Astrocyte (in vitro differentiated cells and primary cell): ENCODE measurements around the gene CREB5. TPM values are rescaled to one million over a fixed set of nuclear protein-coding genes. Genes with fewer than 3 reads are reported as not detected.

Experiments used
- DNase-seq: peaks from one replicate; pipeline ENCODE4 v3.0.0-alpha.2; 2010; ENCODE audit warnings: low read depth
- FAIRE-seq: peaks from 2 replicates; lab custom pipeline; 2011; peaks lifted over from hg19 to GRCh38; lab: Jason Lieb, UNC
- H2AFZ ChIP-seq: 2 replicates; pipeline ENCODE4 v1.6.0; 2012; ENCODE audit warnings: low read depth, low read length, inconsistent platforms
- H3K27ac ChIP-seq: 2 replicates; pipeline ENCODE4 v1.5.1; 2011; ENCODE audit warnings: low read depth, low read length, inconsistent platforms
- H3K27me3 ChIP-seq: 2 replicates; pipeline ENCODE4 v1.6.0; 2011; ENCODE audit warnings: low read length, inconsistent platforms; ENCODE audit not compliant: insufficient read depth
- H3K36me3 ChIP-seq: 2 replicates; pipeline ENCODE4 v1.5.1; 2011; ENCODE audit warnings: low read length, inconsistent platforms; ENCODE audit not compliant: insufficient read depth
- H3K4me1 ChIP-seq: 2 replicates; pipeline ENCODE4 v1.5.1; 2011; ENCODE audit warnings: low read length, inconsistent platforms; ENCODE audit not compliant: insufficient read depth
- H3K4me2 ChIP-seq: 2 replicates; pipeline ENCODE4 v1.6.0; 2012; ENCODE audit warnings: low read length, inconsistent platforms
- H3K4me3 ChIP-seq: 2 replicates; pipeline ENCODE4 v1.5.1; 2011; ENCODE audit warnings: low read depth, mild to moderate bottlenecking, low read length, inconsistent platforms; ENCODE audit not compliant: insufficient read depth
- H3K79me2 ChIP-seq: 2 replicates; pipeline ENCODE4 v1.6.0; 2012; ENCODE audit warnings: mild to moderate bottlenecking, low read length, inconsistent platforms; ENCODE audit not compliant: insufficient read depth
- H3K9ac ChIP-seq: 2 replicates; pipeline ENCODE4 v1.6.0; 2012; ENCODE audit warnings: mild to moderate bottlenecking, low read length, inconsistent platforms
- H3K9me3 ChIP-seq: 2 replicates; pipeline ENCODE4 v1.5.1; 2012; ENCODE audit warnings: low read depth, mild to moderate bottlenecking, low read length, inconsistent platforms; ENCODE audit not compliant: insufficient read depth
- H4K20me1 ChIP-seq: 2 replicates; pipeline ENCODE4 v1.6.0; 2012; ENCODE audit warnings: low read length, inconsistent platforms; ENCODE audit not compliant: insufficient read depth
- H3K27ac Mint-ChIP-seq: one replicate; pipeline ENCODE4 v1.8.0; 2021; ENCODE audit warnings: mild to moderate bottlenecking, mixed read lengths; ENCODE audit not compliant: unreplicated experiment
- H3K27me3 Mint-ChIP-seq: one replicate; pipeline ENCODE4 v1.8.0; 2021; ENCODE audit warnings: low read depth, mixed read lengths; ENCODE audit not compliant: unreplicated experiment
- H3K36me3 Mint-ChIP-seq: one replicate; pipeline ENCODE4 v1.8.0; 2021; ENCODE audit warnings: low read depth, mixed read lengths; ENCODE audit not compliant: unreplicated experiment
- H3K4me1 Mint-ChIP-seq: one replicate; pipeline ENCODE4 v1.8.0; 2021; ENCODE audit warnings: low read depth, mixed read lengths; ENCODE audit not compliant: unreplicated experiment
- H3K4me3 Mint-ChIP-seq: one replicate; pipeline ENCODE4 v1.8.0; 2021; ENCODE audit warnings: mild to moderate bottlenecking, moderate library complexity, mixed read lengths; ENCODE audit not compliant: unreplicated experiment
- H3K9me3 Mint-ChIP-seq: one replicate; pipeline ENCODE4 v1.8.0; 2021; ENCODE audit warnings: mild to moderate bottlenecking, mixed read lengths; ENCODE audit not compliant: unreplicated experiment
- CTCF ChIP-seq: IDR thresholded peaks from 2 replicates; pipeline ENCODE4 v1.5.1; 2011; ENCODE audit warnings: low read depth, mild to moderate bottlenecking, inconsistent platforms, low read length, moderate library complexity; ENCODE audit not compliant: insufficient read depth
- EZH2 ChIP-seq: IDR thresholded peaks from 2 replicates; pipeline ENCODE4 v1.6.1; 2012; ENCODE audit warnings: mild to moderate bottlenecking, low read length, inconsistent platforms; ENCODE audit not compliant: insufficient read depth
- total RNA-seq: library from RNA; stranded (reverse); gene quantifications from 2 replicates; pipeline ENCODE4 v1.2.1, GENCODE V29; 2021

CREB5 gene
- total RNA-seq, 1 donor from 2014 or later, result 25.4 TPM

DNA sequence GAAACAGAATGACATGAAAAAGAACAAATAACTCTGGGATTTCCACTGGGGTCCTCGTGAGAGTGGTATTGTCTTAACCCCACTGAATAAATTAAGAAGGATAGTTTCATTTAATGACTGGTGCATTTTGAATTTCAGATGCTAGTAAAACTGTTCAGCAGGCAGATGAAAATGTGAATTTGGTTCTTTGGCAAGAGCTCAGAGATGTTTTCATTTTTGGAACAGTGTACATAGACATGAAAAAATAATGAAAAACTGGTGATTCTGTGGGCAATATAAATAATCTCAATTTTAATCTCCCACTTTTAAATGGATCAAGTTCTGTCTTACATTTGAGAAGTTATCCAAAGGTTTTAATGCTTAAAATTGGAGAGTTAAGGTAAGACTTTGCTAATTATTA, 461.7 kb downstream of the CREB5 start:
- Mint-ChIP-seq H3K4me3 (no peak overlapping the region), H3K27me3 (peaks cover 2% of the 10 kb centered on the region), H3K36me3 (no peaks in the 10 kb centered on the region), H3K4me1 (no peaks in the 10 kb centered on the region), H3K9me3 (no peaks in the 10 kb centered on the region), H3K27ac (no peak overlapping the region)
- Histone ChIP-seq H3K79me2 (no peaks in the 10 kb centered on the region), H3K4me2 (no peak overlapping the region), H3K27ac (no peak overlapping the region), H3K4me3 (no peak overlapping the region), H3K4me1 (no peaks in the 10 kb centered on the region), H2AFZ (no peak overlapping the region), H4K20me1 (no peaks in the 10 kb centered on the region), H3K27me3 (no peaks in the 10 kb centered on the region), H3K9ac (no peak overlapping the region), H3K36me3 (no peaks in the 10 kb centered on the region), H3K9me3 (no peaks in the 10 kb centered on the region)
- no peak for DNase-seq
- no peak for TF ChIP-seq CTCF
- no peak for TF ChIP-seq EZH2
- no peak for FAIRE-seq

Other genes starting within 250 kb of the CREB5 start
- 19.8 and 20.1 TPM in 2 replicates for gene JAZF1, start 231.7 kb upstream of the CREB5 start, total RNA-seq